GM12878 (cell line): ENCODE data around the gene PTPRM. TPM values are rescaled to one million over a fixed set of nuclear protein-coding genes. Genes with fewer than 3 reads are reported as not detected.

Experiments
- ATAC-seq: fragments of 200-7000 bp; cut with Tn5 transposase; 3 replicates; pipeline ENCODE4 v1.9.1; 2020; ENCODE audit warnings: mild to moderate bottlenecking, moderate library complexity
- BruUV-seq: library from RNA; stranded (reverse); fragments of 400-500 nt; replicated peaks from 2 replicates; lab custom pipeline; 2021; lab: Mats Ljungman, UMichigan
- CTCF ChIA-PET: fragments of 300-600 bp; sonication (Branson Sonifier 250); formaldehyde crosslinking; extraction: SDS; loops from one replicate; lab custom pipeline; 2021; ENCODE audit warnings: inconsistent platforms; lab: Yijun Ruan, JAX
- POLR2A ChIA-PET: fragments of 350-600 bp; formaldehyde crosslinking; extraction: SDS; loops from one replicate; lab custom pipeline; 2021; ENCODE audit warnings: inconsistent platforms; lab: Charles Lee
- RAD21 ChIA-PET: fragments of 300-600 bp; sonication (Branson Sonifier 250); formaldehyde crosslinking; loops from one replicate; lab custom pipeline; 2023; ENCODE audit warnings: antibody characterized with exemption; ENCODE audit not compliant: unreplicated experiment; lab: Charles Lee
- SMC1A ChIA-PET: fragments of 300-600 bp; sonication (Branson Sonifier 250); formaldehyde crosslinking; loops from one replicate; lab custom pipeline; 2023; ENCODE audit not compliant: unreplicated experiment, uncharacterized antibody; lab: Charles Lee
- DNase-seq: peaks from one replicate; pipeline ENCODE4 v3.0.0-alpha.2; 2011; ENCODE audit warnings: low read depth, low spot score
- FAIRE-seq: peaks from 3 replicates; lab custom pipeline; 2011; peaks lifted over from hg19 to GRCh38; lab: Jason Lieb, UNC
- H2AFZ ChIP-seq: 2 replicates; pipeline ENCODE4 v1.6.0; 2011; ENCODE audit warnings: low read depth, low read length, control low read depth; ENCODE audit not compliant: control insufficient read depth
- H3K27ac ChIP-seq: 2 replicates; pipeline ENCODE4 v1.5.1; 2011; ENCODE audit warnings: control low read depth; ENCODE audit not compliant: control insufficient read depth, insufficient read depth
- H3K27me3 ChIP-seq, 2 experiments: replicated peaks in 1 of 2; 2 replicates each; pipeline versions ENCODE4 v1.6.0 to v1.6.1; 2011; ENCODE audit warnings: low read length in 1 of 2; ENCODE audit not compliant: control insufficient read depth in 2 of 2, insufficient read depth in 2 of 2
- H3K36me3 ChIP-seq, 2 experiments: 2 replicates each; pipeline ENCODE4 v1.5.1; 2011; ENCODE audit warnings: low read length in 1 of 2; ENCODE audit not compliant: control insufficient read depth in 2 of 2, insufficient read depth in 2 of 2
- H3K4me1 ChIP-seq: 2 replicates; pipeline ENCODE4 v1.6.1; 2011; ENCODE audit warnings: mild to moderate bottlenecking, low read length, moderate library complexity, mixed read lengths; ENCODE audit not compliant: control insufficient read depth, insufficient read depth
- H3K4me2 ChIP-seq: 2 replicates; pipeline ENCODE4 v1.6.0; 2011; ENCODE audit warnings: control low read depth; ENCODE audit not compliant: control insufficient read depth, insufficient read depth
- H3K4me3 ChIP-seq: fragments of 200-600 bp; sonication (generic); 2 replicates; pipeline ENCODE4 v1.5.1; 2016
- H3K79me2 ChIP-seq: 2 replicates; pipeline ENCODE4 v1.6.0; 2011; ENCODE audit warnings: low read length; ENCODE audit not compliant: control insufficient read depth, insufficient read depth
- H3K9ac ChIP-seq: 2 replicates; pipeline ENCODE4 v1.8.0; 2011; ENCODE audit warnings: low read length, control low read depth, mixed read lengths; ENCODE audit not compliant: control insufficient read depth, insufficient read depth
- H3K9me3 ChIP-seq: replicated peaks from 3 replicates; pipeline ENCODE4 v1.5.1; 2011; ENCODE audit warnings: mild to moderate bottlenecking, low read length; ENCODE audit not compliant: control insufficient read depth, insufficient read depth
- H4K20me1 ChIP-seq: 2 replicates; pipeline ENCODE4 v1.6.0; 2011; ENCODE audit not compliant: control insufficient read depth, insufficient read depth
- ATF7 ChIP-seq: fragments of 450-650 bp; IDR thresholded peaks from 2 replicates; pipeline ENCODE4 v1.6.1; 2016; ENCODE audit warnings: low read depth, mild to moderate bottlenecking
- CBFB ChIP-seq: IDR thresholded peaks from 2 replicates; pipeline ENCODE4 v1.6.1; 2016; ENCODE audit warnings: antibody characterized with exemption, low read depth
- SIX5 ChIP-seq: IDR thresholded peaks from 2 replicates; pipeline ENCODE4 v1.6.1; 2011; ENCODE audit warnings: mild to moderate bottlenecking, low read depth, low read length, moderate library complexity; ENCODE audit not compliant: severe bottlenecking
- WGBS: methylation state at CpG from one replicate; pipeline ENCODE4 v1.1.6; 2016; ENCODE audit warnings: low lambda C conversion rate; ENCODE audit not compliant: insufficient replicate concordance, insufficient coverage; ENCODE audit errors: missing lambda C conversion rate; 5-methylcytosine and 5-hydroxymethylcytosine counted together
- in situ Hi-C: fragments of 300-500 bp; cut with MboI; formaldehyde crosslinking; loops from 9 replicates; pipeline ENCODE4 v1.14.3; 2018; ENCODE audit warnings: mixed read lengths
- intact Hi-C: fragments of 100-400 bp; cut with micrococcal nuclease; formaldehyde crosslinking; loops from one replicate; pipeline ENCODE4 v1.14.2; 2022; ENCODE audit not compliant: unreplicated experiment
- polyA plus RNA-seq, 11 experiments: library from polyadenylated mRNA; depleted of rRNA in 4 of 11; unstranded in 6 of 11; stranded (reverse) in 5 of 11; fragments of >200 nt; fragmentation: Nextera tagmentation in 4 of 11; fragmentation: Illumina TruSeq in 1 of 11; extraction: Ambion mirVana in 4 of 11; extraction: Trizol in 1 of 11; gene quantifications; 1 replicate in 1 of 11; 2 replicates in 10 of 11; pipeline versions ENCODE4 v1.2.1 to v1.2.3, GENCODE V29; 2011 to 2016; ENCODE audit warnings: inconsistent platforms in 2 of 11, missing spikeins in 2 of 11, low read depth in 1 of 11
- total RNA-seq, 4 experiments: library from RNA; depleted of rRNA in 3 of 4; stranded (reverse); fragments of >200 nt in 3 of 4; fragmentation: Illumina TruSeq in 1 of 4; extraction: Trizol in 1 of 4; gene quantifications; 2 replicates each; pipeline versions ENCODE4 v1.2.1 to v1.2.3, GENCODE V29; 2013 to 2021

PTPRM gene
- total and polyA plus RNA-seq, 10 of the 15 experiments (the other 5 are each of a cell fraction or from before 2014, with no cell fraction given): 0.07 to 22.6 (median 0.60) TPM

- RAD21 ChIA-PET: interaction anchor here (2.2 kb wide), 1 partner anchor 12 kb away, joined by 6 read pairs; no protein-coding TSS in a partner anchor
- H3K27ac ChIP-seq: no peak overlapping the region
- no peak for DNase-seq
- TF ChIP-seq SIX5: no peak
- 0 out of 2 replicates have a peak, but pooled peaks have one; percentile 12 for TF ChIP-seq ATF7
- no peak overlapping the region for H3K4me3 ChIP-seq
- H3K36me3 ChIP-seq: no peaks in the 10 kb centered on the region
- CTCF ChIA-PET: interaction anchor here (0.9 to 1.0 kb wide), 2 partner anchors 12 to 124 kb away, joined by 3 to 6 read pairs; no protein-coding TSS in a partner anchor
- no peak for ATAC-seq
- no peak overlapping the region for H3K9ac ChIP-seq
- peaks cover 0 to 2% of the 10 kb centered on the region in 2 experiments; a peak in 2 of 4 replicates for H3K27me3 ChIP-seq
- no TSS peak for BruUV-seq
- H2AFZ ChIP-seq: no peak overlapping the region
- 58% methylated on average over 7 of the region's 7 CpGs for WGBS
- peaks cover 6% of the 10 kb centered on the region; the same call in 1 of the 2 replicates for H3K4me1 ChIP-seq
- SMC1A ChIA-PET: interaction anchor here (1.0 to 1.6 kb wide), 4 partner anchors 11 to 67 kb away, joined by 3 to 6 read pairs (median 4); no protein-coding TSS in a partner anchor
- H4K20me1 ChIP-seq: no peaks in the 10 kb centered on the region
- H3K4me2 ChIP-seq: no peak overlapping the region
- intact Hi-C loops (no loop called here), in situ Hi-C loops (no loop called here)
- POLR2A ChIA-PET: no interaction called here
- no peaks in the 10 kb centered on the region for H3K9me3 ChIP-seq
- H3K79me2 ChIP-seq: no peaks in the 10 kb centered on the region
- no peak for FAIRE-seq
Observed at GRCh38 chr18:8261651-8262091, 694.6 kb downstream of the PTPRM start.

GRCh38 chr18:8262221-8262620 is 695.1 kb downstream of the PTPRM start:
- CTCF ChIA-PET: interaction anchor here (1.0 kb wide), 1 partner anchor 12 kb away, joined by 3 read pairs; no protein-coding TSS in a partner anchor
- no peaks in the 10 kb centered on the region for H3K36me3 ChIP-seq

More at GRCh38 chr18:8262221-8262620, 695.1 kb downstream of the PTPRM start:
- SMC1A ChIA-PET: interaction anchor here (1.1 to 1.6 kb wide), 3 partner anchors 11 to 14 kb away, joined by 3 read pairs; no protein-coding TSS in a partner anchor
- Histone ChIP-seq H3K27me3 (peaks cover 0 to 2% of the 10 kb centered on the region in 2 experiments; a peak in 2 of 4 replicates), H3K9ac (no peak overlapping the region), H3K4me1 (peaks cover 6% of the 10 kb centered on the region; the same call in 1 of the 2 replicates), H3K9me3 (no peaks in the 10 kb centered on the region), H3K79me2 (no peaks in the 10 kb centered on the region), H3K4me3 (no peak overlapping the region), H3K27ac (no peak overlapping the region), H4K20me1 (no peaks in the 10 kb centered on the region), H3K4me2 (no peak overlapping the region), H2AFZ (no peak overlapping the region)
- no peak for DNase-seq
- RAD21 ChIA-PET: no interaction called here
- POLR2A ChIA-PET: no interaction called here
- no peak for ATAC-seq
- in situ Hi-C loops: no loop called here
- intact Hi-C loops: no loop called here
- FAIRE-seq: no peak
- no TSS peak for BruUV-seq
- WGBS: 13% methylated on average over 6 of the region's 6 CpGs
- no peak for TF ChIP-seq CBFB
